NOMO-1 treated with DMSO at 0.1 percent for 48 hours (cell line): ENCODE results near the gene NME5.
"Not testable (repeated sequence)": the region's sequence is repeated elsewhere in the genome, so short reads cannot be mapped to it uniquely, and the experiment has no call there.

Source experiments
- DNase-seq: peaks from one replicate; lab custom pipeline; 2025; ENCODE audit not compliant: unreplicated experiment; lab: John Stamatoyannopoulos, UW

NME5 gene

DNA sequence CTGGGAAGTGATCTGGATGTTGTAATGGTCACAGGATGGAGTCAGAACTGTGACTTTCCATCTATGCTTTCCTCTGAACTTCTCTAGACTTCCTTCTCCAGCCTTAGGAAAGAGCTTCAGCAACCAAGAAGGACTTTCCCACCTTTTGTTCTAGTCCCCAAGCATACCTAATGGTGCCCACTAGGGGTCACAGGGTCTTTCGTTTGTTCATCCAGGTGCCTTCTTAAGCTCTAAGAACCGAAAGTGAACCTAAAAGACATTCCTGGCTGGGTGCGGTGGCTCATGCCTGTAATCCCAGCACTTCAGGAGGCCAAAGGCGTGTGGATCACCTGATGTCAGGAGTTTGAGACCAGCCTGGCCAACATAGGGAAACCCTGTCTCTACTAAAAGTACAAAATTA is 57.2 kb downstream of the NME5 start:
- DNase-seq: no peak

DNA sequence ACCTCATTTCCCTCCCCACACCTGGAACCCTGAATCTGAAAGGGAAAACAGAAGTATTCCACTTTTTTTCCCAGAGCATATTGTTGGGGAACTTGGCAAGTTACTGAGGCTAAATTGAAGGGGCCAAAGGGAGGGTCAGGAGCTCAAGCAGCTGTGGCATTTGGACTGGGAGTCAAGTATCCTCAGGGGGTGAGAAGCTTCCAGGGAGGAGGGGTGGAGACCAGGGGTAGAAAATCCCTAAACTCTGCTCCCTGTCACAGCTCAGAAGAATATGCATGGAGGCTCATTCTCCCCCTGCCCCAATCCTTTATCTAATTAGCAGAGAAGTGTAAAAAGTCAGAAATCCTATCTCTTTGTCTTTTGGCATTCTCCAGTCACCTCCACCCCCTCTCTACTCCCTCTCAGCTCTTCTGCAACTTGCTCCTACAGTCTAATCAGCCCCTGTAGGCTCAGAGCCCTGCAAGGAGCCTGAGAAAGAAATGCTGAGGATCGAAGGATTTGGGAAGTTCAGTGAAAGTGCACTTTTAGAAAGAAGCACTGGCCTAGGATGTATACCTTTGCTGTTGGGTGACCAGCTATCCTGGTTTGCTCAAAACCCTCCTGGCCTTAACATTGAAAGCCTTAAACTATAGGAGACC is 61.1 kb downstream of the NME5 start:
- DNase-seq: no peak

DNA sequence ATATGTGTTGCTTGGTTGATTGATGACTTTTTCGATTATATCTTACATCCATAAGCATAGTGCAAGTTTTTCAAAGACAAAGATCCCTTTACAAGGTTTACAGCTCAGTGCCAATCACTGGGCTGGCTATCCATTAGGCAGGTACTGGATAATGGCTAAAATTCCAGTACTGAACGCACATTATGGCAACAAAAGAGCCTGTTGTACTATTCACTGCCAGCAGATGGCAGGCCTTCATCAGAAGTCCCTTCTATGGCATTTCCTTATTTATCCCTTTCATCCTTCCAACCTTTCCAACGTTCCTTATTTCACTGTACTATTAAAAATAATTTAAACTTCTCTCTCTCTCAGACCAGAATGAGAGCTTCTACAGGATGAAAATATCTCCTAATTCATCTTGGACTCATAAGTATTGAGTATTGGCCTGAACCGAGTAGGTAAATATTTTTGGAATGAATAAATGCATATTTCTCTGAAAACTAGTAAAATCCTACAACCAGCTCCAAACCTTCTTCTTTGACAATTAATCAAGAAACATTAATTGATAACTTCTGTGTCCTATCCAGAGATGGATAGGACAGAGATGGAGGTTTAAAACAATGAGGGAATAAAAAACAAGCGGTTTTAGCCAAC is 62.0 kb downstream of the NME5 start:
- DNase-seq: peak; percentile 37

DNA sequence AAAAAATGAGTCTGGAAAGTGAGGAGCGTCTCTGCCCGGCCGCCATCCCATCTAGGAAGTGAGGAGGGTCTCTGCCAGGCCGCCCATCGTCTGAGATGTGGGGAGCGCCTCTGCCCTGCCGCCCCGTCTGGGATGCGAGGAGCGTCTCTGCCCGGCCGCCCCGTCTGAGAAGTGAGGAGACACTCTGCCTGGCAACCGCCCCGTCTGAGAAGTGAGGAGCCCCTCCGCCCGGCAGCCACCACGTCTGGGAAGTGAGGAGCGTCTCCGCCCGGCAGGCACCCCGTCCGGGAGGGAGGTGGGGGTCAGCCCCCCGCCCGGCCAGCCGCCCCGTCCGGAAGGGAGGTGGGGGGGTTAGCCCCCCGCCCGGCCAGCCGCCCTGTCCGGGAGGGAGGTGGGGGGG is 69.2 kb downstream of the NME5 start:
- DNase-seq: not testable (repeated sequence)

DNA sequence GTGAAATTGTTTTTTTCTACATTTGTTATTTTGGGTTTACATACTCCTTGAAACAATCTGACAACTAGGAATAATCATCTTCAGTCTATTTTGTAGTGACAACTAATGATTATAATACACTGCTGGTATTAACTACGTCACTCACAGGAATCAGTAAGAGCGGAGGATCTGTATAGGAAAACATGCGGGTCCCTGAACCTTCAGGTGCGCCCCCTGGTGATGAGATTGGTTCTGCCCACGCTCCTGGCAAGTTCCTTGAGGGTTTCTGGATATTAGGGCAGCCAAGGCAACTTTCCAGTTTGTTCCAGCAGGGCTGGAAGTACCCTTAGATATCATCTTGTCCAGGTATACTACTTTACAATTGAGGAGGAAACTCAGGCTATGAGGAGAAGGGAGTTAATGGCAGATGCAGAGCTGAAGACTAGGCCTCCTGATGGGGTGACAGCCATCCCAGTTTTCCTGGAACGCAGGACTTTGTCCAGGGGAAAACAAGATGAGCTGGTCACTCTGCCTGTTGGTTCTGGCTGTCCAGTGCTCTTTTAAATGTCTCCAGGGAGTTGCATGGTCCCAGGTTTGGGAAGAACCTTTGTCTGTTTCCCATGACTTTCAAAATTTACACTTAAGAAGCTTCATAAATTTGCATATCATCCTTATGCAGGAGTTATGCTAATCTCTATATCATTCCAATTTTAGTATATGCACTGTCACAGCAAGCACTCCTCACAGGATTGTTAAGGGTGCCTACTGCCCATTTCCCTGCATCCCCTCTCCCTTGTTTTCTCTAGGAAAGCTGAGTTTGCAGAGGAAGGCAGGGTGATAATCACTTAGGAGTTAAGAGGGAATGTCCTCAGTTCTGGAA is 70.3 kb downstream of the NME5 start:
- DNase-seq: peak; percentile 74

DNA sequence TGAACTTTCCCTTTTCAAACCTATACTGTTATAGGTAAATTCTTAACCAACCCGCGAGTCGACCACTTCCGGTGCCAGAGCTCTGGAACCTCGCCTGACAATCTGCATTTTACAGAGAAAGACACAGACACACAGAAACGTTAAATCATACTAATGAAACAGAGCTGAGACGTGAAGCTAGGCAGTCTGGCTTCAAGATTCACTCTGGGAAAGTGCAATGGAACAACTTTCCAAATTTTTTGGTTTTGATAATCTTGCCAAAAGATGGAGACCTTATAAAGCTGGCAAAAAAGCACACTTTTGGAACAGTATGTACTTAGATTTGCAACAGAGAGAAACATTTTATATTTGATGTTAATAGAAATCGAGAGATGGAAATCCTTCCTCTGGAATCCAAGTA is 71.3 kb downstream of the NME5 start:
- no peak for DNase-seq
